GM18502 (cell line): ENCODE measurements around the gene SBF2.
"Not testable (repeated sequence)": the region's sequence is repeated elsewhere in the genome, so short reads cannot be mapped to it uniquely, and the experiment has no call there.

Experiments used
- ATAC-seq: cut with Tn5 transposase; IDR thresholded peaks from one replicate; pipeline ENCODE4 v1.9.1; 2021; ENCODE audit warnings: mild to moderate bottlenecking; ENCODE audit not compliant: unreplicated experiment, poor library complexity

Gene SBF2

DNA sequence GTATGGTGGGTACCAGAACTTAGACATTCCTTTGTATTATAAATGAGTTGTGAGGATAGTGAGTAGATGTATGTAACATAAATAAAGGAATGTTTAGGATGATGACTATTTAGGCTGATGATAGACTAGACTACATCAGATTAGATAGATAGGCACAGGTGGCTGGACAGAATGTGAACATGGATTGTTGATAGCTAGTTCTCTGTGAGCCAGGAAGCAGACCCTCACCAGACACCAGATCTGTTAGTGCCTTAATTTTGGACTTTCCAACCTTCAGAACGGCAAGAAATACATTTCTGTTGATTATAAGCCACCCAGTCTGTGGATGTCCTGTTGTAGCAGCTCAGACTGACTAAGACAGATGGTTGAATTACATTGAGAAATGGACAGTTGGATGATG lies 530.7 kb downstream of the SBF2 start:
- no peak for ATAC-seq

GRCh38 chr11:9762531-9762930 lies 531.5 kb downstream of the SBF2 start:
- ATAC-seq: no peak

GRCh38 chr11:9761441-9761945 lies 532.5 kb downstream of the SBF2 start:
- ATAC-seq: no peak

- ATAC-seq: no peak
These were observed 533.8 kb downstream of the SBF2 start for GRCh38 chr11:9760193-9760575.

DNA sequence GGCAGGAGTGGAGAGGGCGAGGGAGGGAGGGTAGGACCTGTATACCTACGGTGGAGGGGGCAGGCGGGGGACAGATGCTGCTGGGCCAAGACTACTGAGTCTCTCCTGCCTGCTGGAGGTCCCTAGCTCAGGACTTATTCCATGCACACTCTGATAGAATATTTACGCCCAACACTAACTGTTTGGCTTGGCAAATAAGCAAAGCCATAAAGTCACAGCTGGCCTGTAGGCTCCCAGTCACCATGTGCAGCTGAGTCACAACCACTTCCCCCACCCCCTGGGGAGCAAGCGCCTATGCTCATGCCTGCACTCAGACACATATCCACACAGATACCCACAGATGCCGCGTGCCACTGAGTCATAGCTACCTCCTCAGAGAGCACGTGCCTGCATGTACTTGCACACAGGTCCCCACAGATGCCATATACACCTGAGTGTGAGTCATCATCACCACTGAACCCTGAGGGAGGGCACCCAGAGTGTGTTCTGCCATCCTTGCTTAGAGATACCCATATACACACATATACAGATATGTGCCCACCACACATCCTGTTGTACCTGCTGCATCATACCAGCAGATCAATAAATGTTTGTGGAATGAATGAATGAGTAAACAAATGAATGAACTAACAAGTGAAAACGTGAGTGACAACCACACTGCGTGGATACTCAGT lies 534.4 kb downstream of the SBF2 start:
- peak; percentile 51 for ATAC-seq

DNA sequence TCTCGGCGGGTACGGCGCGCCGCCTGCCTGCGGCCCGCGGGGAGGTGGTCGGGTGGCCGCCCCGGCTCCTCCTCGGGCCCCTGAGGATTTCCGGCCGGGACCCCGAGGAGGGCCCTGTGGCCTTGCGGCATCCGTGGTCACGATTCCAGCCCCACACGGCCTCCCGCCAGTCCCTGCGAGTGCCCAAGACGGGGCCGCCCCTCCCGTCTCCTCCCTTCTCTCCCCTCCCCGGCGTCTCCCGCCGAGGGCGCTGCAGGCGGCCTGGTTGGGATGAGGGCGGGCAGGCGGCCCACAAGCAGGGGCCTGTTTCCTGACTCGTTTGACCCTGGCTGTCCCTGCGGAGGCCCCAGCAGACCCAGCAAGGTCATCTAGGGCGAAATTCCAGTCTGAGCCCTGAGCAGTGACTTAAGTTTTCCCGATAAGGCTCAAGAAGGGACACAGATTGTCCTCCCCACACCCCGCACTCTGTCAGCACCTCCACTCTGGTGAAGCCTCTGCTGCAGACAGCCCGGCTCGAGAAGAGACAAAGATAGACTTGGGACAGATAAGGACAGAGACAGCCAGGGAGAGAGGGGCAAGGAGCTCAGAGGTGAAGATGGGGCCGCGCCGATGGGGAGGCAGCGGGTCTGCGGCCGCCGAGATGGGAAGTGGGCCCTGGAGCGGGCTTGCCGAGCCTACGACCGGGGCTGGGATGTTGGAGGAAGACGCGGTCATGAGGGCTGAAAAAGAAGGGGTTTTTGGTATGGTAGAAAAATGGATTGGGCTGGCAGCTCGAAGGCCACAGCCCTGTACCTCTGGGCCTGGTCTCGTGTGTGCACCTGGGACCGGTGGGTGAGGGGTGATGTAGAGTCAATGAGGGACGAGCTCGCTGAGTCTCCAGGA lies 535.1 kb downstream of the SBF2 start:
- ATAC-seq: peak; percentile 28

DNA sequence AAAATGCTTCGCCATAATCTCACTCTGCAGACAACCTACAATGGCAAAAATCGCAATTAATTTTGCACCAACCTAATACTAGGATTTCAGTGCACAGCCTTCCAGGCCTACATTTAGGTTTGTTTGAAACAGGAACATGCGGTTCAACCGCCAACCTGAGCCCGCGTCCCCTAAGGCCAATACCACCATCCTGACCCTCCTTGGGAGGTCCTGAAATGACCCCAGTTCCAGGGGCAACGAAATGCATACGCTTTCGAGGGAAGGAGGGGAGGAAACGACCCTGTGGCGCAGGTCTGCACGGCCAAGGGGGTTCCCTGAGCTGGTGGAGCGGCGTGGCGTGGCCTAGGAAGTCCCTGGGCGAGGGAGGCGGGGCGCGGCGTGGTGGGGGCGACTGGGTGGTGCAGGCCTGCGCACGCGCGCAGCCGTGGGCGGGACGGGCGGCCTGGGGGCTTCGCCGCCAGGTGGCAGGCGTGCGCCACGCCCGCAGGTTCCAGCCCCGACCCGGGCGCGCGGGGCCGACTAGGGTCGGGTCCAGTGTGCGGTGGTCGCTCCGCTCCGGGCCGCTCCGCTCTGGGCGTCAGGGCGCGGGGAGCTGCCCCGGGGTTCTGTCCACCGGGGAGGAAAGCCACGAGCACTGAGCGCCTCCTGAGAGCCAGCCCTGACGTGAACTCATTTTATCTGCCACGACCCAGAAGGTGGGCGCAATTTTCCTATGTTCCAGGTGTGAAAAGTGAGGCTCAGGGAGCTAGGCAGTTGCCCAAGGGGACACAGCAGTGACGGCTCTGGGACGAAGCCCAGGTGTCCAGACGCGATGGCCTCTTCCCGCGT lies 536.0 kb downstream of the SBF2 start:
- peak; percentile 66 for ATAC-seq

DNA sequence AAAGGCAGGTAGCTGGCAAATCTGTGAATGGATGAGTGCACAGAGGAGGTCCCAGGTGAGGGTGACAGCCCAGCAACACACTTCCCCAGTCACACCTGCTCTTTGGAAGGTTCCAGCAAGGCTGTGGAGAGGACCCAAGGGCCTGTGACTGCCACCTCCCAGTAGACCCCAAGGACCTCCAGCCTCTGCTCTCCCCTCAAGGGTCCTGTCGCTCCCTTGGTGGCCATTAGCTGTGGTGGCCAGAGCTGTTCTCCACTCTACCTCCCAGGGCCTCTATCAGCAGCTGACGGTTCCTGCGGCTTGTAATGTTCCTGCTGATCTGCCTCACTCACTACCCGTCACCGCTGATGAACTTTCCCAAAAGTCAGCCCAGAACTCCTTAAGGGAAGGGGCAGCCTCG lies 537.1 kb downstream of the SBF2 start:
- no peak for ATAC-seq

- ATAC-seq: no peak
These were observed 537.6 kb downstream of the SBF2 start for GRCh38 chr11:9756461-9756860.

DNA sequence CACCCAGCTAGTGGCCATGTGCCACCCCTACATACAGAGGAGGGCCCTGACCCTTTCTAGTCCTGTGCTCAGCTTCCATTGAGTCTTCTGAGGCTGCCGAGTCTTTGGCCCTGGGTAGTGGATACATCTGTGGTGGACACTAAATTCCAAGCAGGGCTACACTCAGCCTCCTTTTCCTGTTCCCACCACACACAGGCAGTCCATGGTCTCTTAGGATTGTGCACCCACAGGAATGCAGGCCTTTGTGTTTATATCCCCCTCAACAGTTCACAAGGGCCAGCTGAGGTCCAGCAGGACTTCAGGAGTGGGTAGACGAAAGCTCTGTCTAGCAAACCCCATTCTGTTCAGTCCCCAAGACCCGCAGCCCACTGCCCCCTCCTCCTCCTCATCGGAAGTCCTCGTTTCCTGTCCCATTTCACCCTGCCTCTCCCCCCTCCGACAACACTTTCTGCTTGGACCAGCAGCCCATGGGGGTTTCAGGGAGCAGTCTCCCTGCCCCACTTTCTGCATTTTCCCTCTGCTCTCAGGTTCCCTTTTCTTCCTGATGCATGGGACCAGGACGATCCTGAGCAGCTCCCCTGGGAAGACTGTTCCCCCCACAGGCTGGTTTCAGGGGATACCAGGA lies 538.3 kb downstream of the SBF2 start:
- ATAC-seq: no peak

DNA sequence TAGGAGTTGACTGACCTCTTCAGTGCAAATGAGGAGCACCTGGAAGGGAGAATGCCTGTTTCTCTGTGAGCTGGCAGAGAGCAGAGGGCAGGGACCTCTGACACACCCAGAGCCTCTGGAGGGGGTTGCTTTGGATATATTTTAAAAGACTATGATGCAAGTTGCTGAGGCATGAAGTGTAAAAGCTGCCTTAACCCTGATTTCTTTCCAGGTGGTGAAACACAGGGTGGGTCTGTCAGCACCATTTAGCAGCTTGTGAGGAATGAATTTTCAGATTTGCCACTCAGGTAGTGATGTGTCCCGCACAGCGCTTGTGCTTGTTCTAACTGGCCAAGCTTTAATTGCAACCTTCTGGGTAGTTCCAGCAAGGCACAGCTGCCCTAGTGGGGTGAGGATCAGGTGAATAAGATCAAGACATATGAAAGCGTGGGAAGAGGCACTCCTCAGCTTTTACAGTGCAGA lies 540.0 kb downstream of the SBF2 start:
- ATAC-seq: no peak

- ATAC-seq: no peak
These were observed 541.0 kb downstream of the SBF2 start for GRCh38 chr11:9753021-9753420.

DNA sequence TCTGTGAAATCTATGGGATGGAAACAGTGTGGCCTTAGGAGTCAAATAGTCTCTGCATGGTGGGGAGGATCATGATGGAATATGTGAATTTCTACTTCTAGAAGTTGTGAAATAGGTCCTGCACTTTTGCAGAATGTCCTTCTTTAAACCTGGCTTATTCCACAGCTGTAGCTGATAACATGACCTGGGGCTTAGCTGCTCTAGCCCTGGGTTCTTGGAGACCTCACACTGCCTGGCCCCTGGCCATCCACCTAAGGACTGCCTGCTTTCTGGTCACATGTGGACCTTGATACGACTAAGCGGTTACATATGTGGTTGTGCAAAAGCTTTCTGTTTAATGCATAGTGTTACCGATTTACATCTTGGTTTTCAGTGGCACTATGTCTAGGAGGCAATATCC lies 541.9 kb downstream of the SBF2 start:
- ATAC-seq: no peak

DNA sequence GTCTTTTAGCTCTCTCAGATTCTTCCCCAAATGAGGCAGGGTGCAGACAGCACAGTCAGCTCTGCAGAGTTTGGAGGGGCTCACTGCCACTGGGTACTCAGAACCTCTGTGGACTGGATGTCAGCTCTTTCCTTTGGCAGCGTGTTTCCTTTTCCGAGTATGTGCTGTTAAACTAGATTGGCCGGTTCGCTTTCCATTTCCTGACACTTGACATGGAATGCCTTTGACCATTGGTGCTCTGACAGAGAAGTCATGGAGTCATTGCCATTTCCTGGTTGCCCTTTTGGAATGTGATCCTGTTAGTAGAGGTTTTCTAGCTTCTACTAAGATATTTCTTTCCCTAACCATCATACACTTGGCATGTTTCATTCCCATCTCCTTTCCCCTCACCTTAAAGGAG lies 543.5 kb downstream of the SBF2 start:
- ATAC-seq: no peak

DNA sequence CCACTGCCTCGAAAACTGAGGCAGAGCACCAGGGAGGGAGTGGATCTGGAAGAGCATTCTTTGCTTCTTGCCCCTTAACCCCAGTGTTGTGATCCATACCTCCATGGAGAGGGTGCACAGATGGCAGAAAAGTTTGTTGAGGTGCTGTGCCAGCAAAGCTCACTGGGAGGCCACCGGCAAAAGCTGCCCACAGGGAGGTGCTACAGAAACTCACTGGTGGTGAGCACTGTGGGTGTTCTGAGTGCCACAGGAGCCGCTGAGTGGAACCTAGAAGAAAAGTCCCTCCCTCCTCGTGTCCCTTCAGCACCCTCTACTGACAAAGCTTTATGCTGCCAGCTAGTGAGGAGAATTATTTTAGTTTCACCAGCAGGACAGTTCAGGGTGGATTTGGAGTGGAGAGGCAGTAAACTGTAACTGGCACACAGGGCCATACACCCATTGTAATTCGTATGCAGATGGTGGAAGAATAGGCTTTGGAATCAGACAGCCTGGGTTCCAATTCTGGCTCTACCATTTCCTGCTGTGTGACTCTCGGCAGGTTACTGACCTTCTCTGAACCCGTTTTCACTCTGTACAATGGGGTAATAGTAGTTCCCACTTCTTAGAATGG lies 545.6 kb downstream of the SBF2 start:
- ATAC-seq: peak; percentile 68

GRCh38 chr11:9747828-9748227 lies 546.2 kb downstream of the SBF2 start:
- ATAC-seq: no peak

GRCh38 chr11:9747229-9747628 lies 546.8 kb downstream of the SBF2 start:
- no peak for ATAC-seq

- ATAC-seq: peak; percentile 54
These were observed 548.4 kb downstream of the SBF2 start for GRCh38 chr11:9745411-9746211.

- ATAC-seq: not testable (repeated sequence)
These were observed 550.5 kb downstream of the SBF2 start for GRCh38 chr11:9743512-9743911.
